GM19463 (cell line): ENCODE data around the gene ENDOU.
A peak's percentile ranks its signal among the peaks of the same experiment; 100 is the strongest.

ENCODE experiments used
- ATAC-seq: cut with Tn5 transposase; IDR thresholded peaks from one replicate; pipeline ENCODE4 v1.9.1; 2021; ENCODE audit warnings: mild to moderate bottlenecking, moderate library complexity; ENCODE audit not compliant: unreplicated experiment

ENDOU gene

GRCh38 chr12:47725091-47725772 lies at the start of gene ENDOU:
ENDOU (minus strand) TSS chr12:47725490; CDS start chr12:47725413, 77 bp downstream.
- ATAC-seq = no peak

GRCh38 chr12:47774663-47775062 lies 49.4 kb upstream of the ENDOU start:
- no peak for ATAC-seq

- no peak for ATAC-seq
Observed at GRCh38 chr12:47773858-47774580, 48.7 kb upstream of the ENDOU start.

GRCh38 chr12:47773062-47773857 lies 48.0 kb upstream of the ENDOU start, which contains the start of gene SLC48A1:
SLC48A1 (plus strand) TSS chr12:47773238; CDS start chr12:47773305, 67 bp downstream.
- peak; percentile 85 for ATAC-seq

GRCh38 chr12:47772738-47773061 lies 47.4 kb upstream of the ENDOU start:
- ATAC-seq = no peak

- no peak for ATAC-seq
Observed at GRCh38 chr12:47772094-47772660, 46.9 kb upstream of the ENDOU start.

- no peak for ATAC-seq
Observed at GRCh38 chr12:47771304-47771703, 46.0 kb upstream of the ENDOU start.

- no peak for ATAC-seq
Observed at GRCh38 chr12:47770086-47770726, 44.9 kb upstream of the ENDOU start.

GRCh38 chr12:47769234-47770085 lies 44.2 kb upstream of the ENDOU start:
- no peak for ATAC-seq

- ATAC-seq = no peak
Observed at GRCh38 chr12:47768323-47768811, 43.1 kb upstream of the ENDOU start.

- ATAC-seq = no peak
Observed at GRCh38 chr12:47767216-47767724, 42.0 kb upstream of the ENDOU start.

- no peak for ATAC-seq
Observed at GRCh38 chr12:47766502-47767215, 41.4 kb upstream of the ENDOU start.

- no peak for ATAC-seq
Observed at GRCh38 chr12:47763481-47764346, 38.4 kb upstream of the ENDOU start.

GRCh38 chr12:47762850-47763465 lies 37.7 kb upstream of the ENDOU start:
- no peak for ATAC-seq

GRCh38 chr12:47758834-47759690 lies 33.8 kb upstream of the ENDOU start, which contains the start of gene RAPGEF3:
RAPGEF3 (minus strand) TSS chr12:47758880; CDS start chr12:47758556, 324 bp downstream.
- ATAC-seq = peak; percentile 47

GRCh38 chr12:47758584-47758833 lies 33.2 kb upstream of the ENDOU start:
- ATAC-seq = no peak
